Measurements from ENCODE around the gene FRMD1. TPM values are rescaled to one million over a fixed set of nuclear protein-coding genes. Genes with fewer than 3 reads are reported as not detected.

FRMD1 gene
- under 1 TPM in 2 of 4 donors, not detected in 2; 0.04 to 0.12 TPM for total RNA-seq

- in situ Hi-C loops (cut with MboI; ENCODE audit: low sequenced_read_pairs in 4 of 4) (no loop called here), intact Hi-C loops (cut with DNase I; ENCODE audit: low total_unique reads) (no loop called here)
- no peaks in the 10 kb centered on the region for H3K9me3 ChIP-seq
- no peak for ATAC-seq
- no peak within 1 kb of the TSS for H3K27ac ChIP-seq
- no peak for TF ChIP-seq POLR2A (IDR thresholded peaks at IDR 0.05)
- H3K36me3 ChIP-seq, result no peaks in the 10 kb centered on the region
- H3K27me3 ChIP-seq, result no peaks in the 10 kb centered on the region
- DNase-seq, result no peak
- H3K4me3 ChIP-seq, result no peak within 1 kb of the TSS
- peaks cover 8 to 12% of the 10 kb centered on the region in 2 donors for H3K4me1 ChIP-seq
Measured at GRCh38 chr6:168078943-168079405, at the start of gene FRMD1. FRMD1 (minus strand) TSS chr6:168079212; CDS start chr6:168079094, 118 bp downstream.

- DNase-seq (no peak), ATAC-seq (no peak)
- in situ Hi-C loops (cut with MboI; ENCODE audit: low sequenced_read_pairs in 4 of 4), result loop anchor here in 1 of 4 donors (25.0 kb wide), 1 partner anchor 216 kb away; no protein-coding TSS in a partner anchor
- TF ChIP-seq CTCF (IDR thresholded peaks at IDR 0.05 in 4 of 5, conservative IDR thresholded peaks at IDR 0.05 in 1 of 5) (no peak), POLR2A (IDR thresholded peaks at IDR 0.05) (no peak)
- Histone ChIP-seq H3K36me3 (no peaks in the 10 kb centered on the region), H3K4me3 (no peak overlapping the region), H3K9me3 (no peaks in the 10 kb centered on the region), H3K4me1 (peaks cover 3 to 5% of the 10 kb centered on the region in 2 donors), H3K27me3 (no peaks in the 10 kb centered on the region), H3K27ac (no peak overlapping the region)
- intact Hi-C loops (cut with DNase I; ENCODE audit: low total_unique reads), result no loop called here
Measured at GRCh38 chr6:168128006-168128630, 49.1 kb upstream of the FRMD1 start.

DNA sequence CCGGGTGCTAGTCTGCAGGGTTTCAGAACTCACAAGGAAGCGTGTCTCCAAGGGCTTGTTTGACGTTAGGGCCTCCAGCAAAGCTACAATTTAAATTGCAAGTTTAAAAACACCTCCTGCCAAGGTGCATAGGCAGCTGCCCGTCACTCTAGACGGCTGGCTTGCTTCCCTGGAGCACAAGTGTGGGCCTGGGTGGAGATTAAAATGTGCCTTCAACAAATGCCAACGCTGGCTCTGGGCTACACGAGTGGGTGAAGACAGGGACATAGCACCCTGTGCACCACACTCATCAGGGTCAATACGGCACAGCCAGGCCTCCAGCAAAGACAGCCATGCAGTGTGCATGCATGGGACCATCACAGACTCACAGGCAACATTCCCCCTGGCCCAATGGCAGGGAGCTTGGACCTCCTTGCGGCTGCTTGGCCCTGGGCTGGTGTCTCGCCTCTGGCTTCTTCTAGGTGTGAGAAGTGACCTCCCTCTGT lies 48.4 kb upstream of the FRMD1 start:
- no peaks in the 10 kb centered on the region for H3K27me3 ChIP-seq
- no peak for TF ChIP-seq POLR2A (IDR thresholded peaks at IDR 0.05)
- TF ChIP-seq CTCF (IDR thresholded peaks at IDR 0.05 in 4 of 5, conservative IDR thresholded peaks at IDR 0.05 in 1 of 5), result no peak
- no peak overlapping the region for H3K4me3 ChIP-seq
- DNase-seq (no peak), ATAC-seq (no peak)
- no peaks in the 10 kb centered on the region for H3K36me3 ChIP-seq
- no peak overlapping the region for H3K27ac ChIP-seq
- peaks cover 0 to under 1% of the 10 kb centered on the region in 2 donors for H3K4me1 ChIP-seq
- intact Hi-C loops (cut with DNase I; ENCODE audit: low total_unique reads) (no loop called here), in situ Hi-C loops (cut with MboI; ENCODE audit: low sequenced_read_pairs in 4 of 4) (loop anchor here in 1 of 4 donors (25.0 kb wide), 1 partner anchor 215 kb away; no protein-coding TSS in a partner anchor)
- H3K9me3 ChIP-seq, result no peaks in the 10 kb centered on the region

- in situ Hi-C loops (cut with MboI; ENCODE audit: low sequenced_read_pairs in 4 of 4), result loop anchor here in 1 of 4 donors (25.0 kb wide), 1 partner anchor 214 kb away; no protein-coding TSS in a partner anchor
Measured at GRCh38 chr6:168126566-168127383, 47.8 kb upstream of the FRMD1 start.

More at GRCh38 chr6:168126566-168127383, 47.8 kb upstream of the FRMD1 start:
- ATAC-seq (no peak), DNase-seq (no peak)
- intact Hi-C loops (cut with DNase I; ENCODE audit: low total_unique reads), result no loop called here
- no peak for TF ChIP-seq CTCF (IDR thresholded peaks at IDR 0.05 in 4 of 5, conservative IDR thresholded peaks at IDR 0.05 in 1 of 5)
- Histone ChIP-seq H3K36me3 (no peaks in the 10 kb centered on the region), H3K27me3 (no peaks in the 10 kb centered on the region), H3K9me3 (no peaks in the 10 kb centered on the region), H3K4me1 (no peaks in the 10 kb centered on the region), H3K27ac (no peak overlapping the region), H3K4me3 (no peak overlapping the region)

Data from gastrocnemius medialis (tissue), 4 donors.